ENCODE data around the gene RAB29. TPM values are rescaled to one million over a fixed set of nuclear protein-coding genes. Genes with fewer than 3 reads are reported as not detected.

RAB29 gene
- polyA plus RNA-seq, 2 donors = 3.3 to 5.0 TPM

DNA sequence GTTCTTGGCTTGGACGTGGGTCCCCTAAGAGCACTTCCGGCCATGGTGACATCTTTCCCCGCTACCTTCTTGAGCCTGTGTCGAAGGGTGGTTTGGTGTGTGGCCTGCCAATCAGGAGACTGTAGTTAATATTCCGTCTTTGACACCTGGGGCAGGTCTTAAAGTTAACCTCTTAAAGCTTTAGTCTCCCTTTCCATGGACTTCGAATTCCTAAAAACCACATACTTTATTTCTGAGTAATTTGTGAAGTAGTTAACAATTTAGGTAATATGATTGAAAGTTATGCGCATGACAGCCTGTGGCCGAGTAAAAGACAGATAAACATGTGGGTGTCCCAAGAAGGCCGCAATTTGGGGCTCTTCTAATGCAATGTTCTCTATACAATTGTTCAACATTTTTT is 10.2 kb upstream of the RAB29 start:
- no peak overlapping the region for H3K27ac ChIP-seq (ENCODE audit: low read depth in 2 of 2, low read length in 1 of 2)
- H3K4me1 ChIP-seq (ENCODE audit: control insufficient read depth in 2 of 2, insufficient read depth in 2 of 2, low read length in 1 of 2) = peaks cover 2% of the 10 kb centered on the region in 2 donors
- H3K27me3 ChIP-seq (ENCODE audit: control insufficient read depth in 1 of 2, insufficient read depth in 2 of 2, low read length in 2 of 2) = no peaks in the 10 kb centered on the region
- 89 to 94% methylated on average over 9 of the region's 9 CpGs for WGBS, 2 donors
- no peak overlapping the region for H3K4me3 ChIP-seq (ENCODE audit: low read depth in 1 of 2, low read length in 2 of 2)
- no peaks in the 10 kb centered on the region for H3K9me3 ChIP-seq (ENCODE audit: control insufficient read depth in 2 of 2, insufficient read depth in 1 of 2, low read depth in 1 of 2, low read length in 1 of 2)
- H3K36me3 ChIP-seq (ENCODE audit: control insufficient read depth in 2 of 2, insufficient read depth in 2 of 2, low read length in 1 of 2) = no peaks in the 10 kb centered on the region

GRCh38 chr1:205783904-205784303 is 8.6 kb upstream of the RAB29 start:
- no peak overlapping the region for H3K4me3 ChIP-seq (ENCODE audit: low read depth in 1 of 2, low read length in 2 of 2)
- no peaks in the 10 kb centered on the region for H3K27me3 ChIP-seq (ENCODE audit: control insufficient read depth in 1 of 2, insufficient read depth in 2 of 2, low read length in 2 of 2)
- WGBS, 2 donors = 62 to 73% methylated on average over 4 of the region's 4 CpGs
- peaks cover 2% of the 10 kb centered on the region in 2 donors for H3K4me1 ChIP-seq (ENCODE audit: control insufficient read depth in 2 of 2, insufficient read depth in 2 of 2, low read length in 1 of 2)
- H3K36me3 ChIP-seq (ENCODE audit: control insufficient read depth in 2 of 2, insufficient read depth in 2 of 2, low read length in 1 of 2) = no peaks in the 10 kb centered on the region
- peak overlapping the region in 1 of 2 donors; percentile 51 for H3K27ac ChIP-seq (ENCODE audit: low read depth in 2 of 2, low read length in 1 of 2)
- no peaks in the 10 kb centered on the region for H3K9me3 ChIP-seq (ENCODE audit: control insufficient read depth in 2 of 2, insufficient read depth in 1 of 2, low read depth in 1 of 2, low read length in 1 of 2)

DNA sequence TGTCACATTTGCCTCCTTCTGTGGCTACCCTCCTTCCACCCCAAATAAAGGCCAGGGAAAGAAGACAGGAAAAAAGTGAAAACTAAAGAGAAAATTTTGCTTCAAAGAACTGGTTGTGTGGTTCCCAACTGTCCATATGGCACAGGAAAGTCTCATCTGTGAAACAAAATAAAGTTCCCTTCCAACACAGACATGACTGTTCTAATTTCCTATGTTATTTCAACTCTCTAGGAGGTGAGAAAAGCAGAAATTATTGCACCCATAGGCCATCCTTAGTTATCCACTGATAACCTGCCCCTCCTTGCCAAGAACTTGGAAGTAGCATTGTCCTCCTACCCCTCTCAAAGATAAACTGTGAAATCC is 8.1 kb upstream of the RAB29 start:
- peaks cover 2% of the 10 kb centered on the region in 2 donors for H3K4me1 ChIP-seq (ENCODE audit: control insufficient read depth in 2 of 2, insufficient read depth in 2 of 2, low read length in 1 of 2)
- H3K36me3 ChIP-seq (ENCODE audit: control insufficient read depth in 2 of 2, insufficient read depth in 2 of 2, low read length in 1 of 2) = no peaks in the 10 kb centered on the region
- no peak overlapping the region for H3K27ac ChIP-seq (ENCODE audit: low read depth in 2 of 2, low read length in 1 of 2)

GRCh38 chr1:205782627-205783432 is 7.5 kb upstream of the RAB29 start:
- Histone ChIP-seq H3K9me3 (ENCODE audit: control insufficient read depth in 2 of 2, insufficient read depth in 1 of 2, low read depth in 1 of 2, low read length in 1 of 2) (no peaks in the 10 kb centered on the region), H3K27me3 (ENCODE audit: control insufficient read depth in 1 of 2, insufficient read depth in 2 of 2, low read length in 2 of 2) (no peaks in the 10 kb centered on the region), H3K27ac (ENCODE audit: low read depth in 2 of 2, low read length in 1 of 2) (peak overlapping the region in 1 of 2 donors; percentile 6), H3K4me1 (ENCODE audit: control insufficient read depth in 2 of 2, insufficient read depth in 2 of 2, low read length in 1 of 2) (peaks cover 2% of the 10 kb centered on the region in 2 donors), H3K4me3 (ENCODE audit: low read depth in 1 of 2, low read length in 2 of 2) (no peak overlapping the region), H3K36me3 (ENCODE audit: control insufficient read depth in 2 of 2, insufficient read depth in 2 of 2, low read length in 1 of 2) (no peaks in the 10 kb centered on the region)
- WGBS, 2 donors = 54 to 67% methylated on average over 4 of the region's 4 CpGs

More for the DNA sequence above, 8.1 kb upstream of the RAB29 start:
- Histone ChIP-seq H3K4me3 (ENCODE audit: low read depth in 1 of 2, low read length in 2 of 2) (no peak overlapping the region), H3K27me3 (ENCODE audit: control insufficient read depth in 1 of 2, insufficient read depth in 2 of 2, low read length in 2 of 2) (no peaks in the 10 kb centered on the region), H3K9me3 (ENCODE audit: control insufficient read depth in 2 of 2, insufficient read depth in 1 of 2, low read depth in 1 of 2, low read length in 1 of 2) (no peaks in the 10 kb centered on the region)

DNA sequence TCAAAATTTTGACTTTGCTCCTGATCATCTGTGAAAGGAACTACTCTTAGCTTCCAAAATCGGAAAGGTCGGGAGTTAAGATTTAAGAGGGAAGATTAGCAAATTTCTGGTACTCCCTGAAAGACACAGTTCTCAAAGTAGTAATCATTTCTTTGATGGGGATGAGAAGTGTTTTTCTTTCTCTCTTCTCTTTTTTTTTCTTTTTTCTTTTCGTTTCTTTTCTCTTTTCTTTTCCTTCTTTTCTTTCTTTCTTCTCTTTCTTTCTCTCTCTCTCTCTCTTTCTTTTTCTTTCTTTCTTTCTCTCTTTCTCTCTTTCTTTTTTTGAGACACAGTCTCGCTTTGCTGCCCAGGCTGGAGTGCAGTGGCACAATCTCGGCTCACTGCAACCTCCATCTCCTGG is 5.1 kb upstream of the RAB29 start:
- WGBS, 2 donors = 85 to 94% methylated on average over 5 of the region's 5 CpGs
- Histone ChIP-seq H3K9me3 (ENCODE audit: control insufficient read depth in 2 of 2, insufficient read depth in 1 of 2, low read depth in 1 of 2, low read length in 1 of 2) (no peaks in the 10 kb centered on the region), H3K36me3 (ENCODE audit: control insufficient read depth in 2 of 2, insufficient read depth in 2 of 2, low read length in 1 of 2) (no peaks in the 10 kb centered on the region), H3K4me3 (ENCODE audit: low read depth in 1 of 2, low read length in 2 of 2) (no peak overlapping the region), H3K4me1 (ENCODE audit: control insufficient read depth in 2 of 2, insufficient read depth in 2 of 2, low read length in 1 of 2) (peaks cover 2% of the 10 kb centered on the region in 2 donors), H3K27me3 (ENCODE audit: control insufficient read depth in 1 of 2, insufficient read depth in 2 of 2, low read length in 2 of 2) (no peaks in the 10 kb centered on the region), H3K27ac (ENCODE audit: low read depth in 2 of 2, low read length in 1 of 2) (no peak overlapping the region)

GRCh38 chr1:205777994-205778393 is 2.7 kb upstream of the RAB29 start:
- H3K27ac ChIP-seq (ENCODE audit: low read depth in 2 of 2, low read length in 1 of 2) = no peak overlapping the region

DNA sequence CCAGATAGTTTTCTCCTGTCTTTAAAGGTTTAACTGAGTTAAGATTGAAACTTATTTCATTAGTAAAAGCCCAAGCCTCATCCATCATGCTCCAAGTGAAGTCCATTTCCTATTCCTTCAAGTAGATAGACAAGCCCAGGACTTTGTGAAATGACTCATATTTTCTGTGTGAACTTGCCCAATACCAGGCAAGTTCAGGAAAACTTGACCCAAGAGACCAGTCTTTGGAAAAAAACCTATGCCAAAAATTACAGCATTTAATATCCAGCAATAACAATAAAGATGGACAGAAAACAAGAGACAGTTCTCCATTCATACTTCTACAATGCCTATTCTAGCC is 405 bp upstream of the RAB29 start:
- no peaks in the 10 kb centered on the region for H3K27me3 ChIP-seq (ENCODE audit: control insufficient read depth in 1 of 2, insufficient read depth in 2 of 2, low read length in 2 of 2)
- H3K4me1 ChIP-seq (ENCODE audit: control insufficient read depth in 2 of 2, insufficient read depth in 2 of 2, low read length in 1 of 2) = peaks cover 0 to 5% of the 10 kb centered on the region in 2 donors
- peaks cover 0 to 2% of the 10 kb centered on the region in 2 donors for H3K36me3 ChIP-seq (ENCODE audit: control insufficient read depth in 2 of 2, insufficient read depth in 2 of 2, low read length in 1 of 2)
- H3K9me3 ChIP-seq (ENCODE audit: control insufficient read depth in 2 of 2, insufficient read depth in 1 of 2, low read depth in 1 of 2, low read length in 1 of 2) = no peaks in the 10 kb centered on the region
- H3K27ac ChIP-seq (ENCODE audit: low read depth in 2 of 2, low read length in 1 of 2) = no peak overlapping the region
- H3K4me3 ChIP-seq (ENCODE audit: low read depth in 1 of 2, low read length in 2 of 2) = no peak overlapping the region

More at GRCh38 chr1:205777994-205778393, 2.7 kb upstream of the RAB29 start:
- Histone ChIP-seq H3K9me3 (ENCODE audit: control insufficient read depth in 2 of 2, insufficient read depth in 1 of 2, low read depth in 1 of 2, low read length in 1 of 2) (no peaks in the 10 kb centered on the region), H3K4me3 (ENCODE audit: low read depth in 1 of 2, low read length in 2 of 2) (no peak overlapping the region), H3K4me1 (ENCODE audit: control insufficient read depth in 2 of 2, insufficient read depth in 2 of 2, low read length in 1 of 2) (peaks cover 0 to 5% of the 10 kb centered on the region in 2 donors), H3K36me3 (ENCODE audit: control insufficient read depth in 2 of 2, insufficient read depth in 2 of 2, low read length in 1 of 2) (no peaks in the 10 kb centered on the region), H3K27me3 (ENCODE audit: control insufficient read depth in 1 of 2, insufficient read depth in 2 of 2, low read length in 2 of 2) (no peaks in the 10 kb centered on the region)
- WGBS, 2 donors = 74 to 90% methylated on average over 2 of the region's 2 CpGs

GRCh38 chr1:205774198-205775014 is 876 bp downstream of the RAB29 start:
- Histone ChIP-seq H3K36me3 (ENCODE audit: control insufficient read depth in 2 of 2, insufficient read depth in 2 of 2, low read length in 1 of 2) (peaks cover 0 to 2% of the 10 kb centered on the region in 2 donors), H3K27ac (ENCODE audit: low read depth in 2 of 2, low read length in 1 of 2) (peak overlapping the region; percentile 40 to 73), H3K4me1 (ENCODE audit: control insufficient read depth in 2 of 2, insufficient read depth in 2 of 2, low read length in 1 of 2) (peaks cover 0 to 5% of the 10 kb centered on the region in 2 donors), H3K27me3 (ENCODE audit: control insufficient read depth in 1 of 2, insufficient read depth in 2 of 2, low read length in 2 of 2) (no peaks in the 10 kb centered on the region), H3K9me3 (ENCODE audit: control insufficient read depth in 2 of 2, insufficient read depth in 1 of 2, low read depth in 1 of 2, low read length in 1 of 2) (no peaks in the 10 kb centered on the region), H3K4me3 (ENCODE audit: low read depth in 1 of 2, low read length in 2 of 2) (peak overlapping the region; percentile 68 to 79)
- 15 to 16% methylated on average over 33 to 36 of the region's 36 CpGs for WGBS, 2 donors

DNA sequence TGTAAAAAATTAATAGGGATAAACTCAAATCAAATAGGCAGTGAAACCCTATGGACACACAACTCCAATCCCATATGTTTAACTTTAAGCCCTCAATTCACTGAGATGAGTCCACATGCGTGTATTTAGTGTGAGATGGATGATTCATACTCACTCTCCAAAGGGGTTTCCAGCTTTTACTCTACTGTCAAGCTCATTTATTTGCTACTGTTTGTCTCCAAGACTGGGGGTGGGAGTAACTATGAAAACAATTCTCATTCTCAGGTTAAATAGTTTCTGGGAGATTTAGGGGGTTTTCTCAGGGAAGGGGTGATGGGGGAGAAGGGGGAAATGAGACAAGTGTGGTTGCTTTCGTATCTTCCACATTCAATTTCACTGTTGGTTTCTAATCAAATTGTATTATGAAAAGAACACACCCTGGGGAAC is 2.7 kb downstream of the RAB29 start:
- no peaks in the 10 kb centered on the region for H3K9me3 ChIP-seq (ENCODE audit: control insufficient read depth in 2 of 2, insufficient read depth in 1 of 2, low read depth in 1 of 2, low read length in 1 of 2)
- 85 to 86% methylated on average over 2 of the region's 2 CpGs for WGBS, 2 donors
- H3K27ac ChIP-seq (ENCODE audit: low read depth in 2 of 2, low read length in 1 of 2) = no peak overlapping the region
- H3K36me3 ChIP-seq (ENCODE audit: control insufficient read depth in 2 of 2, insufficient read depth in 2 of 2, low read length in 1 of 2) = peaks cover 0 to 2% of the 10 kb centered on the region in 2 donors
- no peaks in the 10 kb centered on the region for H3K27me3 ChIP-seq (ENCODE audit: control insufficient read depth in 1 of 2, insufficient read depth in 2 of 2, low read length in 2 of 2)
- H3K4me3 ChIP-seq (ENCODE audit: low read depth in 1 of 2, low read length in 2 of 2) = no peak overlapping the region
- H3K4me1 ChIP-seq (ENCODE audit: control insufficient read depth in 2 of 2, insufficient read depth in 2 of 2, low read length in 1 of 2) = peaks cover 0 to 5% of the 10 kb centered on the region in 2 donors
